OCI-LY1 (cell line): ENCODE measurements around the gene B4GALT5.

Experiments
- H2AFZ ChIP-seq: fragments of 200-600 bp; sonication (generic), shearing (Covaris generic); 2 replicates; pipeline ENCODE4 v1.6.0; 2014; ENCODE audit warnings: antibody characterized with exemption, mild to moderate bottlenecking, low read length
- H3F3A ChIP-seq: fragments of 200-600 bp; sonication (generic), shearing (Covaris generic); 2 replicates; pipeline ENCODE4 v1.6.0; 2014; ENCODE audit warnings: mild to moderate bottlenecking, antibody characterized with exemption, low read length, moderate library complexity; ENCODE audit not compliant: insufficient read depth
- H3K27ac ChIP-seq: fragments of 200-600 bp; sonication (generic); 2 replicates; pipeline ENCODE4 v1.5.1; 2014; ENCODE audit warnings: low read length, mixed run types, mild to moderate bottlenecking, low read depth; ENCODE audit not compliant: poor library complexity, severe bottlenecking
- H3K27me3 ChIP-seq: fragments of 200-600 bp; sonication (generic); 2 replicates; pipeline ENCODE4 v1.6.0; 2014; ENCODE audit warnings: antibody characterized with exemption, mild to moderate bottlenecking, low read length, moderate library complexity; ENCODE audit not compliant: insufficient read depth
- H3K36me3 ChIP-seq: fragments of 200-600 bp; sonication (generic); 2 replicates; pipeline ENCODE4 v1.6.1; 2014; ENCODE audit warnings: mild to moderate bottlenecking, antibody characterized with exemption, low read length, moderate library complexity, mixed read lengths; ENCODE audit not compliant: insufficient read depth
- H3K4me1 ChIP-seq: fragments of 200-600 bp; sonication (generic); 2 replicates; pipeline ENCODE4 v1.5.1; 2014; ENCODE audit warnings: mild to moderate bottlenecking, low read length, moderate library complexity; ENCODE audit not compliant: insufficient read depth, severe bottlenecking
- H3K4me2 ChIP-seq: fragments of 200-600 bp; sonication (generic), shearing (Covaris generic); 2 replicates; pipeline ENCODE4 v1.6.1; 2014; ENCODE audit warnings: low read length
- H3K4me3 ChIP-seq: fragments of 200-600 bp; sonication (generic); 2 replicates; pipeline ENCODE4 v1.5.1; 2014; ENCODE audit warnings: low read length, low read depth, mild to moderate bottlenecking, mixed read lengths; ENCODE audit not compliant: poor library complexity, severe bottlenecking
- H3K79me2 ChIP-seq: fragments of 200-600 bp; shearing (Covaris generic); 2 replicates; pipeline ENCODE4 v1.6.1; 2016; ENCODE audit warnings: mixed run types, low read length, mixed read lengths; ENCODE audit not compliant: insufficient read depth
- H3K9ac ChIP-seq: fragments of 200-600 bp; sonication (generic), shearing (Covaris generic); 2 replicates; pipeline ENCODE4 v1.6.1; 2014; ENCODE audit warnings: mild to moderate bottlenecking, low read length, mixed read lengths
- H3K9me2 ChIP-seq: fragments of 200-600 bp; sonication (generic), shearing (Covaris generic); 2 replicates; pipeline ENCODE4 v1.6.1; 2014; ENCODE audit warnings: low read depth, mild to moderate bottlenecking, low read length, mixed read lengths
- H3K9me3 ChIP-seq: fragments of 200-600 bp; shearing (Covaris generic); 2 replicates; pipeline ENCODE4 v1.6.1; 2014; ENCODE audit warnings: low read length, mixed read lengths
- H4K20me1 ChIP-seq: fragments of 200-600 bp; sonication (generic), shearing (Covaris generic); 2 replicates; pipeline ENCODE4 v1.6.0; 2016; ENCODE audit warnings: mild to moderate bottlenecking, low read length; ENCODE audit not compliant: insufficient read depth
- CTCF ChIP-seq: fragments of 200-600 bp; sonication (generic), shearing (Covaris generic); IDR thresholded peaks from 2 replicates; pipeline ENCODE4 v1.5.1; 2017; ENCODE audit warnings: mild to moderate bottlenecking, antibody characterized with exemption, low read length, moderate library complexity, mixed read lengths
- EZH2 ChIP-seq: fragments of 200-600 bp; sonication (generic), shearing (Covaris generic); IDR thresholded peaks from 2 replicates; pipeline ENCODE4 v1.8.0; 2017; ENCODE audit warnings: borderline replicate concordance, mixed run types, mild to moderate bottlenecking, antibody characterized with exemption, low read length, moderate library complexity, mixed read lengths

B4GALT5 gene

GRCh38 chr20:49641683-49642656, 71.7 kb downstream of the B4GALT5 start:
- Histone ChIP-seq H4K20me1 (no peaks in the 10 kb centered on the region), H3K4me2 (no peak overlapping the region), H3F3A (peaks cover 15% of the 10 kb centered on the region), H3K4me3 (no peak overlapping the region), H3K9me3 (no peaks in the 10 kb centered on the region), H3K36me3 (peaks cover 91% of the 10 kb centered on the region), H3K4me1 (peaks cover 24% of the 10 kb centered on the region), H3K27ac (peak overlapping the region; percentile 49), H2AFZ (no peak overlapping the region), H3K79me2 (no peaks in the 10 kb centered on the region), H3K27me3 (no peaks in the 10 kb centered on the region), H3K9ac (no peak overlapping the region), H3K9me2 (no peaks in the 10 kb centered on the region)
- TF ChIP-seq EZH2 (no peak), CTCF (no peak)

DNA sequence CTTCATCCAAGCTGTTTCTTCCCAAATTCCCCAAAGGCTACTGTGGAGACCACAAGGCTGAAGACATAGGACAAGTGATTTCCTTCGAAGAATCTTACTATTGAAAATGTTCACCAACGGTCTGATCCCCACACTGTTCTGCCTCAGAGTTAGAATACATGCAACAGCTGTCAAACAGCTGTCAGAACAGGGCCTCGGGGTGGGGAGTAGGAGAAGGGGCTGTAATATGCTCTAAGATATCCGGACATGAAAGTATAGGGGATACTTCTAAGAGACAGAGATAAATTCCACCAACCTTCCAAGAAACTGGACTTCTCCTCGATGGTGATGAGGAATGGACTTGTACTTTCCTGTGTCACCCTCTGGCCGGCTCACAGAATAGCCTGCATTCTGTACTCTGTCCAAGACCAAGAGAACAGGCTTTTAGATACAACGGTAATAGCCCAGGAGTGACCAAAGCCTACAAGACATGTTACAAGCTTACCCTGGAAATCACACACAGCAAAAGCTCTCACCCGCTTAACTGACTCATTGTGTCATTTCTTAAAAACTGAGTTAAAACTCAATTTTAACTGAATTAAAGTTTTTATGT, 76.5 kb downstream of the B4GALT5 start:
- no peaks in the 10 kb centered on the region for H3K79me2 ChIP-seq
- H3K36me3 ChIP-seq = peaks cover 68% of the 10 kb centered on the region
- H3K4me3 ChIP-seq = peak overlapping the region; percentile 36

DNA sequence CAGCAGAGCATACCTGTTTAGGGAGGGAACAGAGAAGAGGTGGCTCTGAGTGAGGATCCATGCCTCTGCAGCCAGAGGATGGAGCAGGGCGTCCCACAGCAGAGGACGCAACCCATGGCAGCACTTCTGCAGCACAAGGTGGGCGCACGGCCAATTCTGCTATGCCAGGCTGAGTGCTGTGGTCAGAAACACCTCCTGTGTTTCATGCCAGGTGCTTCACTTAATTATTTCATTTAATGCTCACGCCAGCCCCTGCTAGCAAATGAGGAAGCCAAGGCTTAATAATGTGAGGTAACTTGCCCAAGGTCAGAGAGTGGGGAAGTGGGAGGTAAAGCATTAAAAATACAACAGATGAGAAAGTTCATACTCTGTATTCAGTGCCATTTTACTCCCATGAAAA, 77.2 kb downstream of the B4GALT5 start:
- no peak for TF ChIP-seq CTCF
- no peak for TF ChIP-seq EZH2
- Histone ChIP-seq H3K9me3 (no peaks in the 10 kb centered on the region), H3K4me3 (peak overlapping the region; percentile 36), H3K9ac (peak overlapping the region; percentile 65), H3K4me1 (peaks cover 75% of the 10 kb centered on the region), H3K9me2 (no peaks in the 10 kb centered on the region), H3K27ac (peak overlapping the region; percentile 97), H3K4me2 (peak overlapping the region; percentile 59), H3K27me3 (no peaks in the 10 kb centered on the region), H3K79me2 (no peaks in the 10 kb centered on the region), H4K20me1 (no peaks in the 10 kb centered on the region), H2AFZ (no peak overlapping the region), H3F3A (peaks cover 27% of the 10 kb centered on the region), H3K36me3 (peaks cover 61% of the 10 kb centered on the region)

More for the DNA sequence above, 76.5 kb downstream of the B4GALT5 start:
- Histone ChIP-seq H3K4me1 (peaks cover 70% of the 10 kb centered on the region), H3K27me3 (no peaks in the 10 kb centered on the region), H3F3A (peaks cover 27% of the 10 kb centered on the region), H3K9me2 (no peaks in the 10 kb centered on the region), H3K4me2 (peak overlapping the region; percentile 59), H4K20me1 (no peaks in the 10 kb centered on the region), H3K9ac (peak overlapping the region; percentile 50; the same call in 1 of the 2 replicates), H2AFZ (no peak overlapping the region), H3K9me3 (no peaks in the 10 kb centered on the region), H3K27ac (peak overlapping the region; percentile 97)
- no peak for TF ChIP-seq EZH2
- no peak for TF ChIP-seq CTCF
